GM12878 (cell line): Measurements from ENCODE around the gene PLK5. TPM values are rescaled to one million over a fixed set of nuclear protein-coding genes. Genes with fewer than 3 reads are reported as not detected.

ENCODE experiments used
- BMI1 ChIP-seq: fragments of 450-650 bp; IDR thresholded peaks from 2 replicates; pipeline ENCODE4 v1.6.1; 2016; ENCODE audit warnings: mild to moderate bottlenecking, moderate library complexity, borderline replicate concordance
- CHD2 ChIP-seq: IDR thresholded peaks from 2 replicates; pipeline ENCODE4 v1.6.1; 2011; ENCODE audit warnings: low read depth, low read length, improper control_type of control experiment, borderline replicate concordance
- GATAD2B ChIP-seq: fragments of 450-650 bp; conservative IDR thresholded peaks from 2 replicates; pipeline ENCODE4 v1.6.1; 2017; ENCODE audit warnings: low read depth, mild to moderate bottlenecking, moderate library complexity
- HCFC1 ChIP-seq: fragments of 150-350 bp; IDR thresholded peaks from 2 replicates; pipeline ENCODE4 v1.6.1; 2014; ENCODE audit warnings: low read length
- IKZF1 ChIP-seq: fragments of 450-650 bp; conservative IDR thresholded peaks from 2 replicates; pipeline ENCODE4 v1.6.1; 2017; ENCODE audit warnings: antibody characterized with exemption, mild to moderate bottlenecking
- JUNB ChIP-seq: IDR thresholded peaks from 2 replicates; pipeline ENCODE4 v1.6.1; 2016; ENCODE audit warnings: antibody characterized with exemption, mild to moderate bottlenecking
- NBN ChIP-seq: fragments of 450-650 bp; IDR thresholded peaks from 2 replicates; pipeline ENCODE4 v1.6.1; 2016
- NFIC ChIP-seq: IDR thresholded peaks from 2 replicates; pipeline ENCODE4 v1.6.1; 2012; ENCODE audit warnings: low read depth, mild to moderate bottlenecking, inconsistent platforms, low read length, moderate library complexity
- NFYB ChIP-seq: IDR thresholded peaks from 2 replicates; pipeline ENCODE4 v1.6.1; 2011; ENCODE audit warnings: low read depth, mild to moderate bottlenecking, low read length, improper control_type of control experiment, moderate library complexity; ENCODE audit not compliant: insufficient read depth
- PAX8 ChIP-seq: fragments of 450-650 bp; IDR thresholded peaks from 2 replicates; pipeline ENCODE4 v1.6.1; 2017; ENCODE audit warnings: mild to moderate bottlenecking, moderate library complexity
- PBX3 ChIP-seq: IDR thresholded peaks from 2 replicates; pipeline ENCODE4 v1.6.1; 2011; ENCODE audit warnings: mild to moderate bottlenecking, low read depth, low read length, moderate library complexity; ENCODE audit not compliant: insufficient replicate concordance
- POU2F2 ChIP-seq: IDR thresholded peaks from 3 replicates; pipeline ENCODE4 v1.6.1; 2011; ENCODE audit warnings: low read depth, mild to moderate bottlenecking, low read length, borderline replicate concordance
- RBBP5 ChIP-seq: fragments of 200-600 bp; sonication (generic); conservative IDR thresholded peaks from 2 replicates; pipeline ENCODE4 v1.6.1; 2016
- RELA ChIP-seq: fragments of 450-650 bp; IDR thresholded peaks from 2 replicates; pipeline ENCODE4 v1.8.0; 2014; ENCODE audit warnings: borderline replicate concordance; ENCODE audit not compliant: partially characterized antibody
- SUZ12 ChIP-seq: fragments of 200-600 bp; sonication (generic); IDR thresholded peaks from one replicate; pipeline ENCODE4 v1.6.1; 2018; ENCODE audit warnings: antibody characterized with exemption, mild to moderate bottlenecking; ENCODE audit not compliant: unreplicated experiment
- polyA plus RNA-seq, 11 experiments: library from polyadenylated mRNA; depleted of rRNA in 4 of 11; unstranded in 6 of 11; stranded (reverse) in 5 of 11; fragments of >200 nt; fragmentation: Nextera tagmentation in 4 of 11; fragmentation: Illumina TruSeq in 1 of 11; extraction: Ambion mirVana in 4 of 11; extraction: Trizol in 1 of 11; gene quantifications; 1 replicate in 1 of 11; 2 replicates in 10 of 11; pipeline versions ENCODE4 v1.2.1 to v1.2.3, GENCODE V29; 2011 to 2016; ENCODE audit warnings: inconsistent platforms in 2 of 11, missing spikeins in 2 of 11, low read depth in 1 of 11
- total RNA-seq, 4 experiments: library from RNA; depleted of rRNA in 3 of 4; stranded (reverse); fragments of >200 nt in 3 of 4; fragmentation: Illumina TruSeq in 1 of 4; extraction: Trizol in 1 of 4; gene quantifications; 2 replicates each; pipeline versions ENCODE4 v1.2.1 to v1.2.3, GENCODE V29; 2013 to 2021
- TF ChIP-seq, protein P1 (sequence below): IDR thresholded peaks from 2 replicates; pipeline ENCODE4 v1.6.1; 2012; ENCODE audit warnings: low read depth, low read length, improper control_type of control experiment
- TF ChIP-seq, protein P2 (sequence below): IDR thresholded peaks from 2 replicates; pipeline ENCODE4 v1.6.1; 2011; ENCODE audit warnings: borderline replicate concordance, low read depth, mild to moderate bottlenecking, moderate library complexity, mixed read lengths, low read length; ENCODE audit not compliant: insufficient read depth; ENCODE audit errors: extremely low read length
- TF ChIP-seq, protein P3 (sequence below): fragments of 150-350 bp; IDR thresholded peaks from 2 replicates; pipeline ENCODE4 v1.6.1; 2014; ENCODE audit warnings: mild to moderate bottlenecking, low read depth, low read length
- TF ChIP-seq, protein P4 (sequence below): IDR thresholded peaks from 2 replicates; pipeline ENCODE4 v1.6.1; 2012; ENCODE audit warnings: improper control_type of control experiment, low read depth, low read length; ENCODE audit not compliant: insufficient replicate concordance

The PLK5 gene
- total and polyA plus RNA-seq, 10 of the 15 experiments (the other 5 are each of a cell fraction or from before 2014, with no cell fraction given), result 0.13 TPM; not detected in 9

GRCh38 chr19:1512671-1513498 is 11.0 kb upstream of the PLK5 start, which contains the start of gene ADAMTSL5 (continued):
- TF ChIP-seq, protein P1, sequence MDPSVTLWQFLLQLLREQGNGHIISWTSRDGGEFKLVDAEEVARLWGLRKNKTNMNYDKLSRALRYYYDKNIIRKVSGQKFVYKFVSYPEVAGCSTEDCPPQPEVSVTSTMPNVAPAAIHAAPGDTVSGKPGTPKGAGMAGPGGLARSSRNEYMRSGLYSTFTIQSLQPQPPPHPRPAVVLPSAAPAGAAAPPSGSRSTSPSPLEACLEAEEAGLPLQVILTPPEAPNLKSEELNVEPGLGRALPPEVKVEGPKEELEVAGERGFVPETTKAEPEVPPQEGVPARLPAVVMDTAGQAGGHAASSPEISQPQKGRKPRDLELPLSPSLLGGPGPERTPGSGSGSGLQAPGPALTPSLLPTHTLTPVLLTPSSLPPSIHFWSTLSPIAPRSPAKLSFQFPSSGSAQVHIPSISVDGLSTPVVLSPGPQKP, result no peak
- TF ChIP-seq HCFC1 (no peak), NBN (no peak), NFYB (no peak), BMI1 (no peak), RELA (no peak), NFIC (no peak), POU2F2 (no peak), IKZF1 (peak; percentile 42; the same call in 1 of the 2 replicates), CHD2 (no peak), SUZ12 (no peak), PAX8 (no peak), RBBP5 (no peak), PBX3 (no peak), JUNB (no peak), GATAD2B (peak; percentile 74; the same call in 1 of the 2 replicates)
- TF ChIP-seq, protein P2, sequence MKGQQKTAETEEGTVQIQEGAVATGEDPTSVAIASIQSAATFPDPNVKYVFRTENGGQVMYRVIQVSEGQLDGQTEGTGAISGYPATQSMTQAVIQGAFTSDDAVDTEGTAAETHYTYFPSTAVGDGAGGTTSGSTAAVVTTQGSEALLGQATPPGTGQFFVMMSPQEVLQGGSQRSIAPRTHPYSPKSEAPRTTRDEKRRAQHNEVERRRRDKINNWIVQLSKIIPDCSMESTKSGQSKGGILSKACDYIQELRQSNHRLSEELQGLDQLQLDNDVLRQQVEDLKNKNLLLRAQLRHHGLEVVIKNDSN, result no peak
- TF ChIP-seq, protein P3, sequence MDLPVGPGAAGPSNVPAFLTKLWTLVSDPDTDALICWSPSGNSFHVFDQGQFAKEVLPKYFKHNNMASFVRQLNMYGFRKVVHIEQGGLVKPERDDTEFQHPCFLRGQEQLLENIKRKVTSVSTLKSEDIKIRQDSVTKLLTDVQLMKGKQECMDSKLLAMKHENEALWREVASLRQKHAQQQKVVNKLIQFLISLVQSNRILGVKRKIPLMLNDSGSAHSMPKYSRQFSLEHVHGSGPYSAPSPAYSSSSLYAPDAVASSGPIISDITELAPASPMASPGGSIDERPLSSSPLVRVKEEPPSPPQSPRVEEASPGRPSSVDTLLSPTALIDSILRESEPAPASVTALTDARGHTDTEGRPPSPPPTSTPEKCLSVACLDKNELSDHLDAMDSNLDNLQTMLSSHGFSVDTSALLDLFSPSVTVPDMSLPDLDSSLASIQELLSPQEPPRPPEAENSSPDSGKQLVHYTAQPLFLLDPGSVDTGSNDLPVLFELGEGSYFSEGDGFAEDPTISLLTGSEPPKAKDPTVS, result no peak
- TF ChIP-seq, protein P4, sequence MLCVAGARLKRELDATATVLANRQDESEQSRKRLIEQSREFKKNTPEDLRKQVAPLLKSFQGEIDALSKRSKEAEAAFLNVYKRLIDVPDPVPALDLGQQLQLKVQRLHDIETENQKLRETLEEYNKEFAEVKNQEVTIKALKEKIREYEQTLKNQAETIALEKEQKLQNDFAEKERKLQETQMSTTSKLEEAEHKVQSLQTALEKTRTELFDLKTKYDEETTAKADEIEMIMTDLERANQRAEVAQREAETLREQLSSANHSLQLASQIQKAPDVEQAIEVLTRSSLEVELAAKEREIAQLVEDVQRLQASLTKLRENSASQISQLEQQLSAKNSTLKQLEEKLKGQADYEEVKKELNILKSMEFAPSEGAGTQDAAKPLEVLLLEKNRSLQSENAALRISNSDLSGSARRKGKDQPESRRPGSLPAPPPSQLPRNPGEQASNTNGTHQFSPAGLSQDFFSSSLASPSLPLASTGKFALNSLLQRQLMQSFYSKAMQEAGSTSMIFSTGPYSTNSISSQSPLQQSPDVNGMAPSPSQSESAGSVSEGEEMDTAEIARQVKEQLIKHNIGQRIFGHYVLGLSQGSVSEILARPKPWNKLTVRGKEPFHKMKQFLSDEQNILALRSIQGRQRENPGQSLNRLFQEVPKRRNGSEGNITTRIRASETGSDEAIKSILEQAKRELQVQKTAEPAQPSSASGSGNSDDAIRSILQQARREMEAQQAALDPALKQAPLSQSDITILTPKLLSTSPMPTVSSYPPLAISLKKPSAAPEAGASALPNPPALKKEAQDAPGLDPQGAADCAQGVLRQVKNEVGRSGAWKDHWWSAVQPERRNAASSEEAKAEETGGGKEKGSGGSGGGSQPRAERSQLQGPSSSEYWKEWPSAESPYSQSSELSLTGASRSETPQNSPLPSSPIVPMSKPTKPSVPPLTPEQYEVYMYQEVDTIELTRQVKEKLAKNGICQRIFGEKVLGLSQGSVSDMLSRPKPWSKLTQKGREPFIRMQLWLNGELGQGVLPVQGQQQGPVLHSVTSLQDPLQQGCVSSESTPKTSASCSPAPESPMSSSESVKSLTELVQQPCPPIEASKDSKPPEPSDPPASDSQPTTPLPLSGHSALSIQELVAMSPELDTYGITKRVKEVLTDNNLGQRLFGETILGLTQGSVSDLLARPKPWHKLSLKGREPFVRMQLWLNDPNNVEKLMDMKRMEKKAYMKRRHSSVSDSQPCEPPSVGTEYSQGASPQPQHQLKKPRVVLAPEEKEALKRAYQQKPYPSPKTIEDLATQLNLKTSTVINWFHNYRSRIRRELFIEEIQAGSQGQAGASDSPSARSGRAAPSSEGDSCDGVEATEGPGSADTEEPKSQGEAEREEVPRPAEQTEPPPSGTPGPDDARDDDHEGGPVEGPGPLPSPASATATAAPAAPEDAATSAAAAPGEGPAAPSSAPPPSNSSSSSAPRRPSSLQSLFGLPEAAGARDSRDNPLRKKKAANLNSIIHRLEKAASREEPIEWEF, result no peak
